Cardiac fibroblast (primary cell): ENCODE results near the gene PAMR1.
"Not testable (repeated sequence)": the region's sequence is repeated elsewhere in the genome, so short reads cannot be mapped to it uniquely, and the experiment has no call there.

Experiments used
- DNase-seq, 2 donors: peaks; one replicate each; pipeline versions ENCODE4 v3.0.0 to v3.0.0-alpha.2; 2010; ENCODE audit warnings: low read depth in 2 of 2
- H3K4me3 ChIP-seq, 2 donors: replicated peaks in 1 of 2; 1 replicate in 1 of 2; 2 replicates in 1 of 2; pipeline ENCODE4 v1.5.1; 2011; ENCODE audit warnings: low read depth in 2 of 2, low read length in 2 of 2, mild to moderate bottlenecking in 2 of 2, moderate library complexity in 1 of 2
- CTCF ChIP-seq: IDR thresholded peaks from one replicate; pipeline ENCODE4 v1.5.1; 2011; ENCODE audit warnings: low read depth, mild to moderate bottlenecking, low read length, inconsistent platforms

PAMR1 gene

GRCh38 chr11:35536470-35536869, 11.1 kb upstream of the PAMR1 start:
- no peak for TF ChIP-seq CTCF
- DNase-seq = no peak
- no peak overlapping the region for H3K4me3 ChIP-seq

GRCh38 chr11:35531246-35531645, 5.8 kb upstream of the PAMR1 start:
- no peak overlapping the region for H3K4me3 ChIP-seq
- TF ChIP-seq CTCF = no peak
- DNase-seq = peak in 1 of 2 donors; percentile 74

GRCh38 chr11:35529971-35530495, 4.6 kb upstream of the PAMR1 start:
- H3K4me3 ChIP-seq = no peak overlapping the region
- TF ChIP-seq CTCF = no peak
- DNase-seq = peak; percentile 94 to 95

GRCh38 chr11:35526370-35526792, 965 bp upstream of the PAMR1 start:
- H3K4me3 ChIP-seq = peak overlapping the region in 1 of 2 donors; percentile 76
- peak in 1 of 2 donors; percentile 83 for DNase-seq
- no peak for TF ChIP-seq CTCF

- no peak for TF ChIP-seq CTCF
- peak overlapping the region; percentile 76 to 80 for H3K4me3 ChIP-seq
- peak; percentile 48 to 63 for DNase-seq
Measured at GRCh38 chr11:35524780-35525179, 636 bp downstream of the PAMR1 start.

GRCh38 chr11:35523861-35524260, 1.6 kb downstream of the PAMR1 start:
- TF ChIP-seq CTCF = no peak
- H3K4me3 ChIP-seq = peak overlapping the region; percentile 76 to 80

GRCh38 chr11:35523331-35523768, 2.1 kb downstream of the PAMR1 start:
- DNase-seq = peak; percentile 8 to 23
- H3K4me3 ChIP-seq = peak overlapping the region; percentile 76 to 80
- no peak for TF ChIP-seq CTCF

More at GRCh38 chr11:35523861-35524260, 1.6 kb downstream of the PAMR1 start:
- no peak for DNase-seq

GRCh38 chr11:35522091-35522490, 3.3 kb downstream of the PAMR1 start:
- not testable (repeated sequence) for H3K4me3 ChIP-seq, DNase-seq
